Measurements from ENCODE around the gene FREY1. TPM values are rescaled to one million over a fixed set of nuclear protein-coding genes. Genes with fewer than 3 reads are reported as not detected.

FREY1 gene
- total RNA-seq, 1 donor from 2014 or later = not detected

GRCh38 chr11:45915446-45915845, 8.4 kb upstream of the FREY1 start:
- DNase-seq (ENCODE audit: low read depth) = no peak
- Histone ChIP-seq H3K27me3 (ENCODE audit: control insufficient read depth, insufficient read depth, low read length) (peaks cover 3% of the 10 kb centered on the region), H3K36me3 (ENCODE audit: control insufficient read depth, insufficient read depth, low read length) (peaks cover 2% of the 10 kb centered on the region), H3K4me3 (ENCODE audit: low read depth, low read length) (no peak overlapping the region)
- no peak for TF ChIP-seq CTCF (IDR thresholded peaks at IDR 0.05; ENCODE audit: insufficient read depth, low read length, poor library complexity, severe bottlenecking)

- Histone ChIP-seq H3K27me3 (ENCODE audit: control insufficient read depth, insufficient read depth, low read length) (no peaks in the 10 kb centered on the region), H3K36me3 (ENCODE audit: control insufficient read depth, insufficient read depth, low read length) (peaks cover 2% of the 10 kb centered on the region), H3K4me3 (ENCODE audit: low read depth, low read length) (no peak overlapping the region)
- TF ChIP-seq CTCF (IDR thresholded peaks at IDR 0.05; ENCODE audit: insufficient read depth, low read length, poor library complexity, severe bottlenecking) = no peak
- no peak for DNase-seq (ENCODE audit: low read depth)
Observed at GRCh38 chr11:45913942-45914635, 7.0 kb upstream of the FREY1 start.

GRCh38 chr11:45913514-45913913, 6.4 kb upstream of the FREY1 start:
- no peaks in the 10 kb centered on the region for H3K27me3 ChIP-seq (ENCODE audit: control insufficient read depth, insufficient read depth, low read length)
- no peak for DNase-seq (ENCODE audit: low read depth)
- H3K4me3 ChIP-seq (ENCODE audit: low read depth, low read length) = no peak overlapping the region
- TF ChIP-seq CTCF (IDR thresholded peaks at IDR 0.05; ENCODE audit: insufficient read depth, low read length, poor library complexity, severe bottlenecking) = no peak
- H3K36me3 ChIP-seq (ENCODE audit: control insufficient read depth, insufficient read depth, low read length) = peaks cover 2% of the 10 kb centered on the region

- Histone ChIP-seq H3K4me3 (ENCODE audit: low read depth, low read length) (no peak overlapping the region), H3K36me3 (ENCODE audit: control insufficient read depth, insufficient read depth, low read length) (peaks cover 2% of the 10 kb centered on the region), H3K27me3 (ENCODE audit: control insufficient read depth, insufficient read depth, low read length) (no peaks in the 10 kb centered on the region)
- DNase-seq (ENCODE audit: low read depth) = no peak
- TF ChIP-seq CTCF (IDR thresholded peaks at IDR 0.05; ENCODE audit: insufficient read depth, low read length, poor library complexity, severe bottlenecking) = no peak
Observed at GRCh38 chr11:45910623-45911022, 3.6 kb upstream of the FREY1 start.

- Histone ChIP-seq H3K27me3 (ENCODE audit: control insufficient read depth, insufficient read depth, low read length) (no peaks in the 10 kb centered on the region), H3K36me3 (ENCODE audit: control insufficient read depth, insufficient read depth, low read length) (peaks cover 2% of the 10 kb centered on the region), H3K4me3 (ENCODE audit: low read depth, low read length) (no peak overlapping the region)
- no peak for TF ChIP-seq CTCF (IDR thresholded peaks at IDR 0.05; ENCODE audit: insufficient read depth, low read length, poor library complexity, severe bottlenecking)
- no peak for DNase-seq (ENCODE audit: low read depth)
Observed at GRCh38 chr11:45909594-45910475, 2.8 kb upstream of the FREY1 start.
